HG03159 (cell line): ENCODE results near the gene PTGDS.
A peak's percentile ranks its signal among the peaks of the same experiment; 100 is the strongest.

Experiments used
- ATAC-seq: cut with Tn5 transposase; IDR thresholded peaks from one replicate; pipeline ENCODE4 v1.9.1; 2021; ENCODE audit warnings: mild to moderate bottlenecking, moderate library complexity; ENCODE audit not compliant: unreplicated experiment

Gene PTGDS

GRCh38 chr9:136977223-136977622 lies at the start of gene PTGDS:
Gene PTGDS, plus strand, starts transcription at chr9:136977504. Its CDS starts 75 bp downstream, at chr9:136977579.
- no peak for ATAC-seq

- no peak for ATAC-seq
These were observed 48.7 kb upstream of the PTGDS start for GRCh38 chr9:136928591-136928990.

DNA sequence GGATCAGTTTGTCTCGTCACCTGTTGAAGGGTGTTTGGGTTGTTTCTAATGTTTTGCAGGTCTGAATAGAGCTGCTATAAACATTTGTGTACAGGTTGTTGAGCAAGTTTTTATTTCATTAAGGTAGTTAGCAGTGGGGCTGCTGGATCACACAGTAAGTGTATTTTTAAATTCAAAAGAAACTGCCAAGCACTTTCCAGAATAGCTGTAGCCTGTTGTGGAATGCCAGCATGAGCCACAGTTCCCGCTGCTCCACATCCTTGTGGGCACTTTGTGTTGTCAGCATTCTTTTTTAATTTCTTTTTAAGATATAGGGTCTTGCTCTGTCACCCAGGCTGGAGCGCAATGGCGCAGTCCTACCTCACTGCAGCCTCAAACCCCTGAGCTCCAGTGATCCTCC lies 47.3 kb upstream of the PTGDS start:
- ATAC-seq: no peak

- ATAC-seq: no peak
These were observed 45.6 kb upstream of the PTGDS start for GRCh38 chr9:136931611-136932130.

GRCh38 chr9:136934277-136934676 lies 43.0 kb upstream of the PTGDS start:
- no peak for ATAC-seq

GRCh38 chr9:136935651-136936050 lies 41.7 kb upstream of the PTGDS start:
- no peak for ATAC-seq

- no peak for ATAC-seq
These were observed 40.6 kb upstream of the PTGDS start for GRCh38 chr9:136936645-136937170.

- no peak for ATAC-seq
These were observed 39.9 kb upstream of the PTGDS start for GRCh38 chr9:136937186-136938001.

DNA sequence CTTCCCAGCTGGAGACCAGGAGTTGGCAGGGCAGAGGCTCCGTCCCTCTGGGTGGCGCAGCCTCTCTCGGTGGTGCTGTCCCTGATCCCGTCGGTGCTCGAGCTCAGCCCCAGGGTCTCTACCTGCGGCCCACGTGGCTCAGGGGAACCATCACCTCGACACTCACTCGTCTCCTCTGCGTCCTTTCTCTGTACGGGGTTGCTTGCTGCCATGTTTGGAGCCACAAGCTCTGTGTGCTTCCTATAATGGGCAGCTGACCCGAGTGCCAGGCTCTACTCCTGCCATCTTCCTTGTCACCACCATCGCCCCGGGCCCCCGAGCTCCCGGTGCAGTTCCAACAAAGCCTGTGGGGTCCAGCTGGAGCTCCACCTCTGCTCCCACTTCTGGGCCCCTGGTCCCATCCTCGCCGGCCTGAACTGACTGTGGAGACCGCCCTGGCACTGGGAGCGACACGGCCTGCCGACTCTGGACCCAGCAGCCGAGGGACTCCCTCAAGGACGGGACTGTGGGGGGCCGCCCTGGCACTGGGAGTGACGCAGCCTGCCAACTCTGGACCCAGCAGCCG lies 37.8 kb upstream of the PTGDS start:
- ATAC-seq: no peak

GRCh38 chr9:136939996-136940525 lies 37.2 kb upstream of the PTGDS start:
- no peak for ATAC-seq

DNA sequence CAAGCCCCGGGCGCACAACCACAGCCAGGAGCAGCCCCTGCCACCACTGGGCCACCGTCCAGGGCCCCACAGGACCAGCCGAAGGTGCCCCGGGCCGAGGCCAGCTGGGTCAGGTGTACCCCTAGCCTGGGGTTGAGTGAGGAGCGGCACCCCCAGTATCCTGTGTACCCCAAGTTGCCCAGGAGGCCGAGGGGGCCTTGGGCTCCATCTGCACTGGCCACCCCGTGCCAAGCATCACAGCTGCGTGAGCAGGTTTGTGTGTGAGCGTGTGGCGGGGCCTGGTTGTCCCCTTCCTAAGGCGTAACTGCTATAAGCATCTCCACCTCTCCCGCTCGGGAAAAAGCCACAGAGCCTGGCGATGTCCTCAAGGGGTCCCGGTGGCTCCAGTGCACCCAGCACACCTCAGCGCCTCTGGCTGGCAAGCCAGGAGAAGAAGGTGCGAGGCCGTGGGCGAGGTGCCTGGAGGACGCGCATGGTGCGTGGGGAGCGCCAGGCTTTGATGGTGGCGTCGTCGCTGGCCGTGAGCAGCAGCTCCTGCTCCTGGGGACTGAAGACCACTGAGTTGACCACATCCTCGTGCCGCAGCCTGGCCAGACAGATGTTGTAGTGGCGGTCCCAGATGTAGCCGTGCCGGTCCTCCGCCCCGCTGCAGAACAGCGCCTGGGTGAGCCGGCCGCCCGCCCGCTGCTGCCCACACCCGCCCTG lies 36.6 kb upstream of the PTGDS start:
- ATAC-seq: no peak

- ATAC-seq: no peak
These were observed 35.8 kb upstream of the PTGDS start for GRCh38 chr9:136941231-136942111.

GRCh38 chr9:136942112-136942880 lies 35.0 kb upstream of the PTGDS start:
- no peak for ATAC-seq

DNA sequence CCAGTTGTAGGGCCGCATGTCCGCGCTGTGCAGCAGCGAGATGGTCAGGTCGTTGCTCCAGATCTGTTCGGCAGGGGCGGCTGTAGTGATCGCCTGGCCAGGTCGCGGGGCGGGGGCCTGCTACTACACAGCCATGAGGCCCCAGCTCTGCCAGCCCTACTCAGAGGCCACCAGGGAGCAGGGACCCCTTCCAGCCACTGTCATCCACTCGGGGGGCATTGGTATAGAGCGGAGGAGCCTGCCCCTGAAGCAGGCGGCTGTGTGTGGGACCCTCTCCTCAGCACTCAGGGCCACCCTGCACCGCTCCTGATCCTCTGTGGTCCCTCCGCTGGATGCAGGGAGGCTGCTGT lies 34.4 kb upstream of the PTGDS start:
- no peak for ATAC-seq

GRCh38 chr9:136943291-136944211 lies 33.8 kb upstream of the PTGDS start:
- ATAC-seq: peak; percentile 21

DNA sequence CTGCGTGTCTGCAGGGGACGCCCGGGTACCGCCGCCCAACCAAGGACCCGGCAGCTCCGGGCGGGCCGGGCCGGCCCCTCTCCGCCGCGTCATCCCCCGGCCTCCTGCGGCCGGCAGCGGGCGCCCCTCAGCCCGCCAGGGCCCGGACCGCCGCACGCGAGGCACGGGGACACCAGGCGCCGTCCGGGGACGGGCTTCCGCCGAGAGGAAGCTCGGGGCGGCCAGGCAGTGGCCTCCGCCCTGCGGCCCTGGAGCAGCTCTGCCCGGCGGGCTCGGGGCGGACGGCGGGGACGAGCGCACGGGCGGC lies 33.1 kb upstream of the PTGDS start:
- peak; percentile 34 for ATAC-seq

DNA sequence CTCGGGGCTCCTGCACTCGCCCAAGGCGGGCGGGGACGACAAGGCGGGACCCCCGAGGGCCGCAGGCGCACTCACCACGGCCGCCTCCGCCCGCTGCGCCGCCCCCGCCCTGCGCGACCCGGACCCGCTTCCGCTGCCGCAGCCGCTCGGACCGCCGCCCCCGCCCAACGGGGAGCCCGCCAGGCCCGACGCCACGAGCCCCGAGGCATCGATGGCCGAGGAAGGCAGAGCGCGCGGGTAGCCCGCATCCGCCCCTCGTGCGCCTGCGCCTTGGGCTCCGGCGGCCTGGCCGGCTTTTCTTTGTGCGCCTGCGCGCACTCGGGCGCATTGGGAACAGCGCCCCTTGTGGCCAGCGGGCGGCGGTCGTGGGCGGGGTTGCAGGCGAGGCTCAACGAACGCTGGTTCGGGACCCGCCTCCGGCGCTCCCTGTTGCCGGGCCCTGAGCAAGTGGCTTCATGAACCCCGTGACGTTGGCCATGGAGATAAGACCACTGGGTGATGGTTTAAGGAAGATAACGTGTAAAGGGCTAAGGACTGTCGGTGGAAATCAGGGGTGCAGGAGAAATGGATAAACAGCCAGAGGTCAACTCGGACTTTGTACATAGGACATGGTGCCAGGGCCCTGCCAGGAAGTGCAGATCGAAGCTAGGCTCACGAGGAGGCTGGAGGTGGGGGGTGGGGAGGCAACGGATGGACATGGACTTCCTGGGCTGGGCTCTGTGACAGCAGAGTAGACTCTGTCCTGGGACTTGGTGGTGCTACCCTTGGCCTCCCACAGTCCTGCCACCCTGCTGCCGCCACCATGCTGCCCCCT lies 32.6 kb upstream of the PTGDS start, which contains the start of the genes C8G and FBXW5:
Gene C8G (plus strand): TSS at position 725 of the 814 bp plus-strand sequence. CDS start 78 bp downstream, at position 803.
Gene FBXW5 (minus strand): TSS at position 220 of the 814 bp plus-strand sequence. CDS start 655 bp downstream, outside the sequence.
- ATAC-seq: peak; percentile 74
